Nephron (organoid): ENCODE results near the gene KIF20A.

Experiments used
- H3K27ac Mint-ChIP-seq, 3 experiments: 2 replicates each; pipeline ENCODE4 v1.8.0; 2020; ENCODE audit warnings: mixed read lengths in 3 of 3, mild to moderate bottlenecking in 2 of 3, moderate library complexity in 1 of 3
- H3K27me3 Mint-ChIP-seq: 2 replicates; pipeline ENCODE4 v1.8.0; 2021; ENCODE audit warnings: low read depth, mild to moderate bottlenecking, moderate library complexity, mixed read lengths
- H3K36me3 Mint-ChIP-seq: 2 replicates; pipeline ENCODE4 v1.8.0; 2020; ENCODE audit warnings: low read depth, mixed read lengths
- H3K4me1 Mint-ChIP-seq: 2 replicates; pipeline ENCODE4 v1.8.0; 2020; ENCODE audit warnings: mixed read lengths
- H3K4me3 Mint-ChIP-seq, 3 experiments: 2 replicates each; pipeline ENCODE4 v1.8.0; 2020; ENCODE audit warnings: mild to moderate bottlenecking in 3 of 3, mixed read lengths in 3 of 3, moderate library complexity in 2 of 3
- H3K9me3 Mint-ChIP-seq: 2 replicates; pipeline ENCODE4 v1.8.0; 2020; ENCODE audit warnings: mixed read lengths
- CTCF ChIP-seq, 3 experiments: fragments of 200-600 bp; sonication (generic); IDR thresholded peaks; one replicate each; pipeline ENCODE4 v1.5.0; 2021; ENCODE audit warnings: antibody characterized with exemption in 3 of 3; ENCODE audit not compliant: unreplicated experiment in 3 of 3

Gene KIF20A

DNA sequence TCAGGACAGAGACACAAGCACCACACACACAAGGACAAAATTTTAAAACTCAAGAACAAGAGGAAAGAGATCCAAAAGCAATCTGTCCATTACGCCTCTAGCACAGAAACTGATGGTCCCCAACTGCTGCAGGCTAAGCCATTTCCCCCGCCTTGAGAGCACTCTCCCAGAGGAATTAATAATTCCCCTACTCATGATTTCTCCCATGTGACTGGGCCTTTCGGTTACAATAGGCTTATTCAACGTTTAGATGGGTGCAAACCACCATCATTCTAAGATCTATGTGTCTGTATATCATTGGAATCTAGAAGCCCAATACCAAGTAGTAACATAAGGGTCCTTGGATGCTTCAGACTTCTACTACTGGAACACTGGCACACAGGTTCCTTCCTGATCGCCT lies 19.2 kb upstream of the KIF20A start:
- Mint-ChIP-seq H3K36me3 (peaks cover 72% of the 10 kb centered on the region), H3K4me1 (no peaks in the 10 kb centered on the region), H3K27me3 (no peaks in the 10 kb centered on the region), H3K4me3 (no peak overlapping the region), H3K27ac (no peak overlapping the region), H3K9me3 (no peaks in the 10 kb centered on the region)
- TF ChIP-seq CTCF (IDR thresholded peaks at IDR 0.05; ENCODE audit: unreplicated experiment in 3 of 3), result no peak

DNA sequence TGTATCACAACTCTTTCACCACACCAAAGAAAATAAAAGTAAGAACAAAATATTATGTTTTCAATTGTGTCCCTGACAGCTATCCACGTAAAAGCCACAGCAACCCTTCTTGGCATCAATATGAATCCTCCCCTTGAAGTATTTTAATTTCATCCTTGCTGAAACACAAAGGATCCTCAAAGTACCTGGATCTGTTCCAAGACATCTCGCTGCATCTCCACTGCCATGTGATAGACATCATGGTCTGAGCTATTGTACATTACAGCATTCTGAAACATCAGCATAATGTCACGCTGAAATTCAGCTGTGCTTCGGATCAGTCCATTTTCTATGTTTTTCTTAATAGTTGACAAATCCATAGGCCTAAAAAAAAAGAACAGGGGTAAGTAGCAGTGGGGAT lies 18.2 kb upstream of the KIF20A start:
- Mint-ChIP-seq H3K4me3 (no peak overlapping the region), H3K27ac (no peak overlapping the region), H3K9me3 (no peaks in the 10 kb centered on the region), H3K36me3 (peaks cover 81% of the 10 kb centered on the region), H3K4me1 (no peaks in the 10 kb centered on the region), H3K27me3 (no peaks in the 10 kb centered on the region)
- no peak for TF ChIP-seq CTCF (IDR thresholded peaks at IDR 0.05; ENCODE audit: unreplicated experiment in 3 of 3)

DNA sequence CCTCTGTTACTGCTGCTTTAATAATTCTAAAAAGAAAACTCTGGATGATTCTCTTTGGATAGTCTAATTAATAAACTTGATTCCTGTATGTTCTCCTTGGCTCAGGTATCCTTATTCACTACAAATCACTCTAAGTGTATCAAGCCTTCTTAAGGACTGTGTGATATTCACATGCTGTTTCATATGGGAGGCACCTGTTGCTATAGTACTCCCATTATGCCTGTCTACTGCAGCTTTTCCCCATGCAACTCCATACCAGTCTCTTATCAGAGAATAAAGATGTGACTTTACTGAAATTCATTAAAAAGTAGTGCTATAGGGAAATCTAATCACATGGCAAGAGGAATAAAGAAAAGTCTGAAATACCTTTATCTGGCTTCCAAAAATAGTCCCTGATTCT lies 15.2 kb upstream of the KIF20A start:
- Mint-ChIP-seq H3K4me3 (no peak overlapping the region), H3K27ac (no peak overlapping the region), H3K36me3 (peaks cover 85% of the 10 kb centered on the region), H3K4me1 (no peaks in the 10 kb centered on the region), H3K27me3 (no peaks in the 10 kb centered on the region), H3K9me3 (no peaks in the 10 kb centered on the region)
- TF ChIP-seq CTCF (IDR thresholded peaks at IDR 0.05; ENCODE audit: unreplicated experiment in 3 of 3), result no peak

GRCh38 chr5:138169124-138169523 lies 9.8 kb upstream of the KIF20A start:
- Mint-ChIP-seq H3K4me1 (no peaks in the 10 kb centered on the region), H3K27me3 (no peaks in the 10 kb centered on the region), H3K4me3 (no peak overlapping the region), H3K27ac (no peak overlapping the region), H3K9me3 (no peaks in the 10 kb centered on the region), H3K36me3 (peaks cover 83% of the 10 kb centered on the region)
- TF ChIP-seq CTCF (IDR thresholded peaks at IDR 0.05; ENCODE audit: unreplicated experiment in 3 of 3), result no peak

DNA sequence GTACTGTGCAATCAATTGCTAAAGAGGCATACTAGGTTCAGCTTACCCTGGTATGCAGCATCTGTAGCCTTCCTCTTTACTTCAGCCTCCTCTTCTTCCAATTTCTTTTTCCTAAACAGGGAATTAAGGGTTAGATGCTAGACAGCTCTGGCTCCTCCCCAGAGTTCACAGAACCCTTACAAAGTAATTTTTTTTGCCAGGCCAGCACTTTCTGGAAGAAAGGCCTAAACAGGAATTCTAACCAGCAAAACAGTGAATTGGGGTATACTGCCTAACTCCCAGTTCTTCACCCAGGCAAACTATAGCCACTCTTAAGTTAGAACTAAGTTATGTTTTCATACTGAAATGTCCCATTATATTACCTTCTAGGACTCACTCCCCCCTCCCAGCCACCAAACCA lies 8.6 kb upstream of the KIF20A start:
- no peaks in the 10 kb centered on the region for H3K27me3 Mint-ChIP-seq
- H3K4me3 Mint-ChIP-seq, result no peak overlapping the region
- H3K27ac Mint-ChIP-seq, result no peak overlapping the region
- peaks cover 79% of the 10 kb centered on the region for H3K36me3 Mint-ChIP-seq
- no peaks in the 10 kb centered on the region for H3K9me3 Mint-ChIP-seq
- H3K4me1 Mint-ChIP-seq, result no peaks in the 10 kb centered on the region
- TF ChIP-seq CTCF (IDR thresholded peaks at IDR 0.05; ENCODE audit: unreplicated experiment in 3 of 3), result no peak

DNA sequence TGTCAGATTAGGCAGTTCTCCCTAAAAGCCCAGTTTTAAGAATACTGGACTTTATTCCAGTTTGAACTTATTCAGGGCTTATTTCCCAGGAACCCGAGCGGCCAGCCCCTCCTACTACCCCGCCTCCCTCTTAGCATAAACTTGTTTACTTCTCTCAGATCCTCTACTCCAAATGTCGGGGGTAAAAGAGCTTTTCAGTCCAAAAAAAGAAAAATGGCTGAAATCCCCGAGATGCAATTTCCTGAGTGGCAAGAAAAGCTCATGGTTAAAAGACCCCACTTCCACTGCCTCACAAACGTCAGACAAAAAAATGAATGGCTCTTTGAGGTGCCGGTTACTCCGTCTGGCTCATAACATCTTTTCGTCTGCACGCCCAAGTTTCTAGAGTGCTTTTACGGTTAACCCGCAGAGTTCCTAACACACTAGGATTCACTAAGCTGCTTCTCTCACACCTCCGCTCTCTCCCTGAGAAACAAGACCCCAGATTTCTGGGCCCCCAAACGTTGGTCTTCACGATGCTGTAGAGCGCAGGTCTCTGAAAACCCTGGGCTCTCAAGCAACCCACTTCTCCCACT lies 884 bp upstream of the KIF20A start:
- no peak for TF ChIP-seq CTCF (IDR thresholded peaks at IDR 0.05; ENCODE audit: unreplicated experiment in 3 of 3)
- Mint-ChIP-seq H3K36me3 (peaks cover 31% of the 10 kb centered on the region), H3K4me1 (peaks cover 10% of the 10 kb centered on the region), H3K9me3 (no peaks in the 10 kb centered on the region), H3K4me3 (no peak overlapping the region), H3K27ac (no peak overlapping the region), H3K27me3 (no peaks in the 10 kb centered on the region)
